GM19452 (cell line): Measurements from ENCODE around the gene EIF2AK3.
"Not testable (repeated sequence)": the region's sequence is repeated elsewhere in the genome, so short reads cannot be mapped to it uniquely, and the experiment has no call there.

Experiments
- ATAC-seq: cut with Tn5 transposase; IDR thresholded peaks from one replicate; pipeline ENCODE4 v1.9.1; 2021; ENCODE audit not compliant: unreplicated experiment

The EIF2AK3 gene

DNA sequence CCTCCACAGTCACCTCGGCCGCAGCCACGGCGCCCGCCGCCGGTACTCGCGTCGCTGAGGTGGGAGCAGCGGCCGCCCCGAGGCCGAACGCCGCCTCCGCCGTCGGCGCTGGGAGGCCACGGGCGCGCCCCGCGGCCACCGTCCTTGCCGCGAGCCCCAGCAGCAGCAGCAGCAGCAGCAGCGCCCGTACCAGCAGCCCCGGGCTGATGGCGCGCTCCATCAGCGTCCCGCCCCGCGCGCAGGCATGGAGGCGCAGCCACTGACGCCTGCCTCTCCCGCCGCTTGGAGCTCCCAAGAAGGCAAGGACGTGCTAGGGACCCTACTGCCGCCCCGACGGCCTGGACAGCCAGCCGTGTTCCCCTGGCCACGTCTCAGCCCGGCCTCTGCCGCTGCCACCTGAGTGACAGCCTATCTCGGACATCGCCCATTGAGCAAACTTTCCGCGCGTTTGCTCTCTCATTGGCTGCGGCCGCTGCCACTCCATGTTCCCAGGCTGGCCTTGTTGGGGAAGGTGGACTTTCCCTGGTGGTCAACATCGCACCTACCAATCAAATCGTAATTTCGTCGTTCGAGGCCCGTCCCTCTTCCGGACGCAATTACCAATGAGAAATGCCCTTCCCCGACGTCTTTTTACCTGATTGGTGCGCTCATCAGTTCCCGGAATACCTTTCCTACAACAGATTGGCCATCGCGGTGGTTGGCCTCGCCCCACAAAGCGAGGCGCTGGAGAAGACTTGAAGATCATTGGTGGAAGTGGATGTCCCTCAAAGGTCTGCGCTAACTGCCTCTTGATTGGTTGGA lies at the start of gene EIF2AK3:
Gene EIF2AK3 (minus strand): TSS at position 410 of the 801 bp plus-strand sequence. CDS start 190 bp downstream, at position 220.
- ATAC-seq = peak; percentile 89

DNA sequence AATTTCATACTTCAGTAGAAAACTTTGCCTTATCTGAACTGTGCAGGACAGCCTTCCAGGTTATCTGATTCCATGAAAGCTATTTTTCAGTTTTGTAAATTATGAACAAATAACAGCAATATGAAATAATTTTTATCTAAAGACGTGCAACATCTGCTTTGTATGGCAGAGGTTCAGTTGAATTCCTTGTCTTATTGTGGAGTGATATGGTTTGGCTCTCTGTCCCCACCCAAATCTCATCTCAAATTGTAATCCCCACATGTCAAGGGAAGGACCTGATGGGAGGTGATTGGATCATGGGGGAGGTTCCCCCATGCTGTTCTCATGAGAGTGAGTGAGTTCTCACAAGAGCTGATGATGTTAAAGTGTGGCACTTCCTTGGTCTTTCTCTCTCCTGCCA lies 46.1 kb upstream of the EIF2AK3 start:
- ATAC-seq = no peak

DNA sequence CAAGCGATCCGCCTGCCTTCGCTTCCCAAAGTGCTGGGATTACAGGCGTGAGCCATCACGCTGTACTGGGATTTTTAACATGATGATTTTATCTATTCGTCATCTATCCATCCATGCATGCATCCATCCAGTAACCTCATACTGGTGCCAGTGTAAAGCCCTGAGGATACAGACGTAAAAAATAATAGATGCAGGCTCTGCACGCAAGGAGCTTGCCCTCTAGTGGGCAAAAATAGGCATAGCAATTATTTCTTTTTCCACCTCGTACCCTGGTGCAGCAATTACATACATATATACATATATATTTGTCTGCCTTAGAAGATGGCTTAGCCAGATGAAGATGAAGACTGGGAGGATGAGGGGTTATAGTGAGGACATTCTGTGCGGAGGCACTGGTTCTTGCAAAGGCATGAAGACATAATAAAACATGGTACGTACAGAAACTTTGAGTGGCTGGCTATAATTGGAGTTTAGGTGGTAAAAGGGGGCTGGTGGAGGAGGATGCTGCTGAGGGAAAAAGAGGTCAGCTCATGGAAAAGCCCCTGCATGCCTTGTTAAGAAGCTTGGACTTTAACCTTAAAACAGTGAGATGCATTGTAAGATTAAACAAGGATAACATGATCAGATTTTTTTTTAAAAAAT lies 44.6 kb upstream of the EIF2AK3 start:
- ATAC-seq = no peak

DNA sequence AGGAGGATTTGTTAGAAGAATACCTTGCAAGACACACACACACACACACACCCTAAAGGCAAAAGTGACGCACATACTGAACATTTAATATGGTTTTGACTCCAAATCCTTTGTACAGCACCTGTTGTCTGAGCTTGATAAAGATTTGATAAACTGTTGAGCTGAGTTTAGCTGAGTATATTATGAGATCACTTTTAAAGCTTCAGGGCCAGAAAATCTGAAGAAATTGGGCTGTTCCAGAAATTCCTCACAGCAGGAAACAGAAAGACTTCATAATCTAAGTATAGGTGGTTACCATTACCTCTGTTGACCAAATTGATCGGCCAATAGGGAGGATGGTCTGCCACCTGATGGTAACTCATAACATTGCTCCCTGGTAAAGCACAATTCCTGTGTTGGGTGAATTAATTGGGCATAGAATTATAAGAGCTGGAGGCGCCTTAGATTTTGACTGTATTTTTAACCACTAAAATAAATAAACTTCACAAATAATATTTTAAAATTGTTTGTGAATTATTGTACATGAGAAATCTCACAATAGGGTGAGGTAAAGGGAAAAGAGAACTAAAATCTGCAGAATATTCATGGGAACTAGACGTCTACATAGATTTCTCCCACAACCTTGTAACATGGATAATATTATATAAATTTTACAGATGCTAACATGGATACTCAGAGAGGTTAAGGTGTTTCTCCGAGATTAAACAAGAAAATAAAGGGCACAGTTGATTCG lies 42.4 kb upstream of the EIF2AK3 start:
- ATAC-seq = peak; percentile 72

DNA sequence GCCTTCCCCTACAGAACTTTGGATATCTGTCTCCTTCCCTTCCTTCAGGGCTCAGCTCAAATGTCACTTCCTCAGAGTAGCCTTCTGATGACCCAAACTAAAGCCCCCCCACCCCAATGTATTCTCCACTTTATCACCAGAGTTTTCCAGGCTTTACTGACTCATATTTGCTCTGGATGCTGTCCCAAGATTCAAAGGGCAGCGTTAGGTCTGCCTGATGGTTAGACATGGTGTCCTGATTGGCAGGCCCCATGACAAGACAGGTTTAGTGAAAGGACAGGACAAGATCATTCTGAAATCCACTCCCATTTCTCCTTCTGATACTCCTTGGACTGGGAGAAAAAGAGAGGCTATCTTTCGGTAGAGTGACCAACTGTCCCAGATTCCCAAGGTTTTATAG lies 41.6 kb upstream of the EIF2AK3 start:
- ATAC-seq = no peak

DNA sequence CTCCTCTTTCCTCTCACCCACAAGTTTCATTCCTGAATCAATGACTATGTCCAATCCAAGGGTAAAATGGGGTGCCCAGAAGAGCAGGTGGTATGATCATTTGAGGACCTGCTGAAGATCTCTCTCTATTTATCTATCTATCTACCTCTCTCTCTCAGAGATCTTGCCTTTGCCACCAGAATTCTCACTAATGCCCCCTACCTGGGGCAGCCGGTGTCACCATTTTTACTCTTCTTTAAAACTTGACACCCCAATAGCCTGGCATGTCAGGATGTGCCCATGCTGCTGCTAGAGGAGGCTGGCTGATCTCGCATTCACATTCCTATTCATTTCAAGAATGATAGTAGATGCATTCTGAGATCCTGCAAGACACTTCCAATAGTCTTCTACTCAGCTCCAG lies 40.0 kb upstream of the EIF2AK3 start:
- no peak for ATAC-seq

DNA sequence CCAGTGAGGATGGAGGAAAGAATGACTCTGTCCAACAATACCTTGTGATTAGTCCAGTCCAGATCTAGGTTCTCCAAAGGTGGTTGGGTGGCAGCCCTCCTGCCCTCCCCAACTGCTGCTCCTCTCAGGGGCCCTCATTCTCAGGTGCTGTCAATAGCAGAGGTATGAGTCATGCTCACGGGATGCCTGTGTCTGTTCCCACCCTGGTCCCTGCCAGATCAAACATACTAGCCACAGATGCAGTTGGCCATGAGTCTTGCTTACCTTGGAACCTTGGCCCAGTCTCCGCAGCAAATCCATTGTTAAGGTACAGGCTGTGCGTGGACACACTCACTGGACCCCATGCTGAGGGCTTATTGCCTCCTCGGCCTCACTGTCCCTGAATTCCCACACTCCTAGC lies 39.3 kb upstream of the EIF2AK3 start:
- ATAC-seq = no peak

DNA sequence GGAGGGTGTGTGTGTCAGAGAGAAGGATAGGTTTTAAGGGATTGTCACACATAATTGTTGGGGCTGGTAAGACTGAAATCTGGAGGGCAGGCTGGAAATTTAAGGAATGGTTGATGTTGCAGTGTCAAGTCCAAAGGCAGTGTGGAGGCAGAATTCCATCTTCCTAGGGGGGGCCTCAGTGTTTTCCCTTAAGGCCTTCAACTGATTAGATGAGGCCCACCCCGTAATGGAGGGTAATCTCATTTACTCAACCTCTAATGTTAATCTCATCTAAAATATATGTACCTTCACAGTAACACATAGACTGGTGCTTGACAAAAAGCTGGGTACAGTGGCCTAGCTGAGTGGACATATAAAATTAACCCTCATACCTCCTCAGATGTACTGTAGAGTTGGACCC lies 33.4 kb upstream of the EIF2AK3 start:
- no peak for ATAC-seq

DNA sequence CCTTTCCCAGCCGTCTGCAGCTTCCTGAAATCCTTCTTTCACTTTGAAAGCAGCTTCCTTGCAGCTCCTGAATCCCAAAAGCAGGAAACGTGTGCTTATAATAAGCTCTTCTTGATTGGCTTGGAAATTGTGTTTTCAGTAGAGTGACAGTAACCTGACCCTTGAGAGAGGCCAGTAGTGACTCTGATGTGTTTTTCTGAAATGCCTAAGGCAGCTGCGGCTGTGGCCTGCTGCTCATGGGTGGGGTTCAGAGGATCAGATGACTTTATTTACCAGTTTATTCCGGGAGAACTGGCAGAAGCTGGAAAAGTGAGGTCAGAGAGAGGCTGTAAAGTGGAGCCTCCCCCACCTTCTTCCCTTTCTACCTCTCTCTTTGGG lies 32.3 kb upstream of the EIF2AK3 start:
- ATAC-seq = no peak

DNA sequence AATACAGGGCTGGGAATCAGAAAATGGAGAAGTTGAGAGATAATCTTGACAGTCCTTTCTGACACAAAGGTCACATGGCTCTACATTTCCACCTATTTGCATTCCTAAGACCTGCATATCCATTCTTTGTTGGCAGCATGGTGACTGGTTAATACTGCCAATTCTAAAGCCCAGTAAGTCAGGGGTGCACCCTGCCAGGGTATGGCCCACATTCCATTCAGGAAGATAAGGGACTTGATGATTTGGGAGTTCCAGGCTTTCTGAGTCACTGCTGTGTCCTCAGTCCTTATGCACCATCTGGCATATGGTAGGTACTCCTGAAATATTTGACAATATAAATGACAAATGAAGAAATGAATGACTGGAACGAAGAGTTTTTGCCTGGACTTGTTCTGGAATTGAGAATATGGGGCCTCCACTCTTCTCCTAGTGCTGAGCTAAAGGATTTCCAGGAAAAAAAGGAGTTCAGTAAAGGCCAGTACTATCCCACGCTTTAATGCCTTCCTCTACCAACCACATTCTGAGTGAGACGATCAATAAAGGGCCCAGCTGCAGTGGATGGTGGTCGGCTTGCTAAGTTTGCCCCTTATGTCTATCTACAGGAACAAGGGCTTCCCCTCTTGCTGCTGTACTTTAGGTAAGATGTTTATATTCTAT lies 31.7 kb upstream of the EIF2AK3 start:
- ATAC-seq = no peak

DNA sequence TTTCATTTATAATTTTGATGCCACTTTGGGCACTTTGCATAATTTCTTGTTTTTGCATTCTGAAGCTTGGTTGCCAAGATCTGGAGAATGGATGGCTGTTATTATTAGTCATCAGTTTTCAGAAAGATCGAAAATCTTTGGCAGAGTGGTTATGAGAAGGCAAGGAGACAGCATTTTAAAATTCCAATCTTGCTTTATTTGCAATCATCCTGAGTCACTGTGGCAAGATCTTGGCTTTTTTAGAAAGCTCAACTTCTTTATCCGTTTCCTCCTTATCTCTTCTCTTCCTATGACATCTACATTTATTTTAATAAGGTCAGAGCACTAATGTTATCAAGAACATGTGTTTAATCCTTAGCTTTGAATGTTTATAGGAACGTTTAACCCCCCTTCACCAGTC lies 31.1 kb upstream of the EIF2AK3 start:
- ATAC-seq = no peak

DNA sequence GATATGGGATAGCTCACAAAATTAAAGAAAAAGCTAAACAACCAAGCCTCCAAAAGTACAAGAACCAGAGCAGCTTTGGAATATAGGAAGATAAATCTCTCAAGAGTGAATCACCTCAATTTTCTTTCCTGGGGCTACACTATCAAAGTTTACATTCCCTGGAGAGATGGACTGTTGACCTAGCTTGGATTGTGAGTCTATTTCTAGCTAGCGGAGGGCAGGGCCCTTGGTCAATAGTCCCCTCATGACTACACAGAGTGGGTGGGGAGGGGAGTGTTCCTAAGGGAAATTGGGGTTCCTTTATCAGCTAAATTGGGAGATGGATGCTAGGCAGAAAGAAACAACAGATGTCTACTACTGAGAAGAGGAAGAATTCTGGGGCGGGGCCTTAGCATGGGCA lies 29.9 kb upstream of the EIF2AK3 start:
- ATAC-seq = no peak

DNA sequence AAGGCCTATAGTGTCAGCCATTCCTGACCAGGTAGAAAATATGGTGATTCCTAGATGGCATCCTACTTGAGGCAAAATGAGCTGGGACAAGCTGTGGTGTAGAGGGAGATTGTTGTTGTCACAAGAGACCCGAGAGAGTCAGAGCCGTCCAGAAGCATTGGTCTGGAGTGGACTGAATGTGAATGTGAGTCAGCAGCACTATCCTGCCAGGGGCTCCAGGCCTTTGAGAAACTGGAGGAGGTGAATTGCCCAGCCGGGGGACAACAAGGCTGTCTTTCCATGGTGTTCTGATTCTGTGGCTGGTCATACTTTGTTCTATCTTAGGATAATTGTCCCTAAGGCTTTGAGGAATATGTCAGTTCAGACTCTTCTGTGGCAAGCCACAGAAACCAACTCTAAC lies 29.4 kb upstream of the EIF2AK3 start:
- ATAC-seq = no peak

DNA sequence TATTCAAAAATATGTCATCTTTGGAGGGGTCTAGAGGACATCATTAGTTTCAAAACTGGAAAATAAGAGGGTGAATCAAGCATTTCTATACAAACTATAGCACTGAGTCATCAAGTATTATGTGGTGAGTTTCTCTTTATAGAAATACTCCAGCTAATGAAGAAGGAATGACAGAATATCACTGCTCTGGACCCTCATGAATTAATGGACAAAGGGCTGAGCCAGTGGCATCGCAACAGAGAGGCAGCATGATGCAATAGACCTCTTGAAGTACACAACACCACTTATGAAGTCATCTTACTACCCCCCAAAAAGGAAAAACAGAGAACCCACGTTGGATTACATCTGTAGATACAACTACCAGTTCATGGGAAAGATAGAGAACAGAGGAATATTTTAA lies 27.4 kb upstream of the EIF2AK3 start:
- no peak for ATAC-seq

DNA sequence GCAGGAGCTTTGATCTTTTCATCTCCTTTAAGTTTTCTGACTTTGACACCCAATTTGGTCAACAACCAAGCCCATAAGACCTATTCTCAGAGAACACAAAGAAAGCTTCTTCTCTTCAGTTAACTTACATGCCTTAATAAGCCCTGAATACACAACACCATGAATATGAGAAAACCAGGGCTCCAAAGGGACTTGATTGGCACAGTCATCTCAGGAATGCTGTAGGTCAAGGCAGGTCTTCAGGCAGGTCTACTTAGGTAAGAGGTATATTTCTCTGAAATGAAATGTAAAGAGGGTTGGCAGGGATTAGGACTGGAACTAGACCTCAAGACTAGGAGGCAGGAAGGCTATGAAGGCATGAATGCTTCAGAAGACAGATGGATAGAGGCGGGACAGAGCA lies 24.4 kb upstream of the EIF2AK3 start:
- no peak for ATAC-seq

DNA sequence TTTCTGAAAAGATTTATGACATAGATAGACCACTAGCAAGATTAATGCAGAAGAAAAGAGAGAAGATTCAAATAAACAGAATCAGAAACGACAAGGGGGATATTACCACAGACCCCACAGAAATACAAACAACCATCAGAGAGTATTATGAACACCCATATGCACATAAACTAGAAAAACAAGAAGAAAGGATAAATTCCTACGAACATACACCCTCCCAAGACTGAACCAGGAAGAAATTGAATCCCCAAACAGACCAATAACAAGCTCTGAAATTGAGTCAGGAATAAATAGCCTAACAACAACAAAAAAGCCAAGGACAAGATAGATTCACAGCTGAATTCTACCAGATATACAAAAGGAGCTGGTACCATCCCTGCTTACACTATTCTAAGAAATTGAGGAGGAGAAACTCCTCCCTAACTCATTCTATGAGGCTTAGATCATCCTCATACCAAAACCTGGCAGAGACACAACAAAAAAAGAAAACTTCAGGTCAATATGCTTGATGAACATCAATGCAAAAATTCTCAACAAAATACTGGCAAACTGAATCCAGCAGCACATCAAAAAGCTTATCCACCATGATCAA lies 18.1 kb upstream of the EIF2AK3 start:
- not testable (repeated sequence) for ATAC-seq

DNA sequence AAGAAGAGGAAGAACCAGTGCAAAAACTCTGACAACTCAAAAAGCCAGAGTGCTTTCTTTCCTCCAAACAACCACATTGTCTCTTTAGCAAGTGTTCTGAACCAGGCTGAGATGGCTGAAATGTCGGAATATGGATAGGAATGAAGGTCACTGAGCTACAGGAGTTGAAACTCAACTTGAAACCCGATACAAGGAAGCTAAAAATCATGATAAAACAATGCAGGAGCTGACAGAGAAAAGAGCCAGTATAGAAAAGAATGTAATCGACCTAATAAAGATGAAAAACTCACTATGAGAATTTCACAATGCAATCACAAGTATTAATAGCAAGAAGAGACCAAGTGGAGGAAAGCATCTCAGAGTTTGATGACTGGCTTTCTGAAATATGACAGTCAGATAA lies 15.0 kb upstream of the EIF2AK3 start:
- ATAC-seq = no peak

DNA sequence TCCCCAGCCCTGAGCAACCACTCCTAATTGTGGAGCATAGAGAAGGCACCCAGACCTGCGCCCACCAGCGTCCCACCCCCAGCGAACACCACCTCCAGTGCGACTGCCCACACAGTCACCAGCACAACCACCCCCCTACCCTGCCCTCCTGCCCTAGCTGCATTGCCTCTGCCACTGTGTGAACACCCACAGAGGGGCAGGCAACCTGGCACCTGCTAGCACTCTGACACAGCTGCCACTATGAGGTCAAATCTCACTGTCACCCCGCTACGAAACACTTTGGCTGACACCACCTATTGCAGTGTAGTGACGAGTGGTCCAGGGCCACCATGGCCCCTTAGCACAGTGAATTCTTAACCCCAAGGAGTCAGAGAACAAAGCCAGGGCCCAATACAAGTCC lies 14.1 kb upstream of the EIF2AK3 start:
- ATAC-seq = no peak

DNA sequence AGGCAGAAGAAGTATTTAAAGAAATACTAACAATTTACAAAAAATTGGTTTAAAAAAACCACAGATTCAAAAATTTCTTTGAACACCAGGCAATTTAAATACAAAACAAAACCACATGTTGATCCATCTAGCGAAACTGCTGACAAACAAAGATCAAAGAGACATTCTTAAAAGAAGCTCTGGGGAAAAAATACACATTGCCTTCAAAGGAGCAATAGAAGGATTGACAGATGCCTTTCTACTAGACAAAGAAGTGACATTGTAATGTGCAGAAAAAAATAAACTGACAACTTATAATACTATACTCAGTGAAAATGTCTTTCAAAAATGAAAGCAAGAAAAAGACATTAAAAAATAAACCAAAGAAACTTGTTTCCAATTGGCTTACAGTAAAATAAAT lies 12.6 kb upstream of the EIF2AK3 start:
- no peak for ATAC-seq

DNA sequence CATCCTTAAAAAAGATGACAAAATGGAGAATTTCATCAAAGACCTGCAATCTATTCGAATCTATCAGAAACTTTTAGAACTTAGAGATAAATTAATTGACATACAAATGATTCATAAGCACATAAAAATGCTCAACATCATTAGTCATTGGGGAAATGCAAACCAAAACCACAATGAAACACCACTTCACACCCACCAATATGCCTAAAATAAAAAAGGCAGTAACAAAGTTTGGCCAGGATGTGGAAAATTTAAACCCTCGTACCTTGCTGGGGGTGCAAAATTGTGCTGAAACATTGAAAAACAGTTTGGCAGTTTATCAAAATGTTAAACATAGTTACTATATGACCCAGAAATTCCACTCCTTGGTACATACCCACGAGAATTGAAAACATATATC lies 11.5 kb upstream of the EIF2AK3 start:
- no peak for ATAC-seq

DNA sequence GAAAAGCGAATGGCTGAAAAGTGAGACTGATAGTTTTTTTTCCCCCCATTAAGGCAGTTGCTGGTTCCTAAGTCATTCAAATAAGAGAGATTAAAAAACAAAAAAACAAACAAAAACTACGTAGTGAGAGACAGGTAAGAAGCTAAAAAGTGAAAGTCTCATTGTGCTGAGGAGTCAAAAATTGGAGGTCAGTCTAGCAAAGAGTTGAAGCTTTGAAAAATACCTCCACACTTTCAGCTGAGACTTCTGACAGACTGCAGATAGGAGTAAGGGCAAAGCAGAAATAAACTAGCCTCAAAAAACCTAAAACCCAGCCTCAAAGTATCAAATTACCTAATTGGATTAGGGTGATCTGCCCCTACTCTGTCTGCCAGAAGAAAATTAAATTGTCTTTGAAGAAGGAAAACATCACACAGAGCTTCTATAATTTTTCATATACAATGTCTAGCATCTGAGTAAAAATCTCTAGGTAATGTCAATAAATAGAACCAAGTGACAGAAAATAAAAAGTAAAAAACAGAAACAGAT lies 10.9 kb upstream of the EIF2AK3 start:
- no peak for ATAC-seq
